ENCODE data around the gene CBLN4. TPM values are rescaled to one million over a fixed set of nuclear protein-coding genes. Genes with fewer than 3 reads are reported as not detected.

The CBLN4 gene
- total RNA-seq, 1 donor from 2014 or later: 0.11 TPM

- DNase-seq (ENCODE audit: low spot score in 2 of 2): no peak
Observed at GRCh38 chr20:56014998-56015397, 9.7 kb upstream of the CBLN4 start.

GRCh38 chr20:56014151-56014550 lies 8.8 kb upstream of the CBLN4 start:
- no peaks in the 10 kb centered on the region for H3K4me1 ChIP-seq
- intact Hi-C loops (cut with DNase I): no loop called here
- no peak for DNase-seq (ENCODE audit: low spot score in 2 of 2)
- H3K9me3 ChIP-seq: no peaks in the 10 kb centered on the region
- no peak overlapping the region for H3K27ac ChIP-seq
- H3K36me3 ChIP-seq: no peaks in the 10 kb centered on the region
- no peaks in the 10 kb centered on the region for H3K27me3 ChIP-seq
- H3K4me3 ChIP-seq: no peak overlapping the region
- TF ChIP-seq CTCF (IDR thresholded peaks at IDR 0.05): no peak

More at GRCh38 chr20:56014998-56015397, 9.7 kb upstream of the CBLN4 start:
- no peak overlapping the region for H3K4me3 ChIP-seq
- H3K4me1 ChIP-seq: no peaks in the 10 kb centered on the region
- H3K27ac ChIP-seq: no peak overlapping the region
- intact Hi-C loops (cut with DNase I): no loop called here
- no peaks in the 10 kb centered on the region for H3K36me3 ChIP-seq
- H3K27me3 ChIP-seq: no peaks in the 10 kb centered on the region
- no peaks in the 10 kb centered on the region for H3K9me3 ChIP-seq
- TF ChIP-seq CTCF (IDR thresholded peaks at IDR 0.05): no peak

- Histone ChIP-seq H3K27me3 (peaks cover 10% of the 10 kb centered on the region), H3K27ac (no peak overlapping the region), H3K9me3 (no peaks in the 10 kb centered on the region), H3K4me1 (no peaks in the 10 kb centered on the region), H3K36me3 (no peaks in the 10 kb centered on the region), H3K4me3 (peak overlapping the region in 1 of 2 donors; percentile 12)
- no peak for DNase-seq (ENCODE audit: low spot score in 2 of 2)
- intact Hi-C loops (cut with DNase I): no loop called here
- TF ChIP-seq CTCF (IDR thresholded peaks at IDR 0.05): no peak
Observed at GRCh38 chr20:56004611-56005388, 519 bp downstream of the CBLN4 start.

- no peak overlapping the region for H3K4me3 ChIP-seq
- peaks cover 10% of the 10 kb centered on the region for H3K27me3 ChIP-seq
- intact Hi-C loops (cut with DNase I): no loop called here
- TF ChIP-seq CTCF (IDR thresholded peaks at IDR 0.05): no peak
- H3K4me1 ChIP-seq: no peaks in the 10 kb centered on the region
- no peaks in the 10 kb centered on the region for H3K36me3 ChIP-seq
- no peaks in the 10 kb centered on the region for H3K9me3 ChIP-seq
- no peak for DNase-seq (ENCODE audit: low spot score in 2 of 2)
- H3K27ac ChIP-seq: no peak overlapping the region
Observed at GRCh38 chr20:56004007-56004406, 1.3 kb downstream of the CBLN4 start.

- Histone ChIP-seq H3K27me3 (peaks cover 10% of the 10 kb centered on the region), H3K36me3 (no peaks in the 10 kb centered on the region), H3K4me1 (no peaks in the 10 kb centered on the region), H3K9me3 (no peaks in the 10 kb centered on the region), H3K4me3 (peak overlapping the region in 1 of 2 donors; percentile 5), H3K27ac (no peak overlapping the region)
- no peak for DNase-seq (ENCODE audit: low spot score in 2 of 2)
- TF ChIP-seq CTCF (IDR thresholded peaks at IDR 0.05): no peak
- intact Hi-C loops (cut with DNase I): no loop called here
Observed at GRCh38 chr20:56002908-56003800, 2.2 kb downstream of the CBLN4 start.

Data from ascending aorta (tissue), 2 donors.